IMR-90 (cell line): ENCODE results near the gene THEM4. TPM values are rescaled to one million over a fixed set of nuclear protein-coding genes. Genes with fewer than 3 reads are reported as not detected.
A peak's percentile ranks its signal among the peaks of the same experiment; 100 is the strongest.

Source experiments
- MAFK ChIP-seq: IDR thresholded peaks from 2 replicates; pipeline ENCODE4 v1.6.1; 2012; ENCODE audit warnings: low read depth, low read length, improper control_type of control experiment
- USF2 ChIP-seq: fragments of 150-350 bp; IDR thresholded peaks from 2 replicates; pipeline ENCODE4 v1.6.1; 2017; ENCODE audit warnings: mild to moderate bottlenecking, antibody characterized with exemption, low read length, low read depth
- polyA plus RNA-seq, 3 experiments: library from polyadenylated mRNA; depleted of rRNA; stranded (reverse); fragments of >200 nt; gene quantifications; 2 replicates each; pipeline ENCODE4 v1.2.3, GENCODE V29; 2012; ENCODE audit warnings: low replicate concordance in 1 of 3
- total RNA-seq: library from RNA; depleted of rRNA; stranded (reverse); fragments of >200 nt; gene quantifications from 2 replicates; pipeline ENCODE4 v1.2.3, GENCODE V29; 2012
- TF ChIP-seq, protein P1 (sequence below): fragments of 150-350 bp; IDR thresholded peaks from 2 replicates; pipeline ENCODE4 v1.6.1; 2016; ENCODE audit warnings: low read depth, mild to moderate bottlenecking, low read length, moderate library complexity, borderline replicate concordance

The THEM4 gene
- total and polyA plus RNA-seq, 2 of the 4 experiments (the other 2 are of a cell fraction): 7.3 to 15.7 TPM

- TF ChIP-seq, protein P1, sequence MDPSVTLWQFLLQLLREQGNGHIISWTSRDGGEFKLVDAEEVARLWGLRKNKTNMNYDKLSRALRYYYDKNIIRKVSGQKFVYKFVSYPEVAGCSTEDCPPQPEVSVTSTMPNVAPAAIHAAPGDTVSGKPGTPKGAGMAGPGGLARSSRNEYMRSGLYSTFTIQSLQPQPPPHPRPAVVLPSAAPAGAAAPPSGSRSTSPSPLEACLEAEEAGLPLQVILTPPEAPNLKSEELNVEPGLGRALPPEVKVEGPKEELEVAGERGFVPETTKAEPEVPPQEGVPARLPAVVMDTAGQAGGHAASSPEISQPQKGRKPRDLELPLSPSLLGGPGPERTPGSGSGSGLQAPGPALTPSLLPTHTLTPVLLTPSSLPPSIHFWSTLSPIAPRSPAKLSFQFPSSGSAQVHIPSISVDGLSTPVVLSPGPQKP: no peak
- peak; percentile 5; the same call in 1 of the 2 replicates for TF ChIP-seq USF2
- TF ChIP-seq MAFK: no peak
Observed at GRCh38 chr1:151909167-151910149, at the start of gene THEM4 (continued).
